Activated CD4-positive, alpha-beta T cell treated with anti-CD3 and anti-CD28 coated beads, Interleukin-2, amount 10 ng/mL, durations not matched to agents 7 days and 5 days (primary cell): ENCODE results near the gene ZNF90. TPM values are rescaled to one million over a fixed set of nuclear protein-coding genes. Genes with fewer than 3 reads are reported as not detected.
"Not testable (repeated sequence)": the region's sequence is repeated elsewhere in the genome, so short reads cannot be mapped to it uniquely, and the experiment has no call there.

Experiments
- CTCF ChIA-PET: fragments of 350-600 bp; sonication (Branson Sonifier 250); formaldehyde crosslinking; loops from one replicate; lab custom pipeline; 2021; ENCODE audit warnings: antibody characterized with exemption; lab: Charles Lee
- POLR2A ChIA-PET: fragments of 350-600 bp; sonication (Branson Sonifier 250); formaldehyde crosslinking; loops from one replicate; lab custom pipeline; 2021; ENCODE audit warnings: antibody characterized with exemption; lab: Charles Lee
- DNase-seq: peaks from one replicate; pipeline ENCODE4 v3.0.0-alpha.2; 2020
- H3K27ac Mint-ChIP-seq: one replicate; pipeline ENCODE4 v1.8.0; 2021; ENCODE audit warnings: mild to moderate bottlenecking, moderate library complexity, mixed read lengths
- H3K27me3 Mint-ChIP-seq: one replicate; pipeline ENCODE4 v1.8.0; 2021; ENCODE audit warnings: mixed read lengths
- H3K36me3 Mint-ChIP-seq: one replicate; pipeline ENCODE4 v1.8.0; 2021; ENCODE audit warnings: low read depth, mixed read lengths
- H3K4me1 Mint-ChIP-seq: one replicate; pipeline ENCODE4 v1.8.0; 2021; ENCODE audit warnings: mixed read lengths
- H3K4me3 Mint-ChIP-seq: one replicate; pipeline ENCODE4 v1.8.0; 2021; ENCODE audit warnings: mild to moderate bottlenecking, moderate library complexity, mixed read lengths
- H3K9me3 Mint-ChIP-seq: one replicate; pipeline ENCODE4 v1.8.0; 2021; ENCODE audit warnings: mixed read lengths
- total RNA-seq, 2 experiments: library from RNA; stranded (reverse); gene quantifications; one replicate each; pipeline ENCODE4 v1.2.3, GENCODE V29; 2021

ZNF90 gene
- total RNA-seq, 2 experiments from 2014 or later, result 11.0 to 12.3 TPM

DNA sequence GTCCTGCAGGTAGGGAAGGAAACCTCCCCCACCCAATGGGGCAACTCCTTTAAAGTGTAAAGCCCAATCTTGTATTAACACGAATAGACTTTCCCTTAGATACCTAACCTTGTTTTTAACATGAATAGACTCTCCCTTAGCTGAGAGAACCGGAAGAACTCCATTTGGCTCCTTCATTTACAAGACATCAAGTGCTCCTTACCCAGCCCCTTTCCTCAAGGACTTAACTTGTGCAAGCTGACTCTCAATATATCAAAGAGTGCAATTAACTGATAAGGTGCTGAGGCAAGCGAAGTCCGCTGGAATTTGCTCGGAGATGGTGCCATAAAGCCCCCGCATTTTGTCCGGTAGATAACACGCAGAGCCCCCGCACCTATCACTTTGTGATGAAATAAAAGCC, 9.9 kb upstream of the ZNF90 start:
- no peak overlapping the region for H3K27ac Mint-ChIP-seq
- H3K27me3 Mint-ChIP-seq, result peaks cover 3% of the 10 kb centered on the region
- CTCF ChIA-PET, result no interaction called here
- H3K9me3 Mint-ChIP-seq, result peaks cover 40% of the 10 kb centered on the region
- H3K4me1 Mint-ChIP-seq, result no peaks in the 10 kb centered on the region
- H3K4me3 Mint-ChIP-seq, result no peak overlapping the region
- DNase-seq, result no peak
- H3K36me3 Mint-ChIP-seq, result no peaks in the 10 kb centered on the region
- POLR2A ChIA-PET, result no interaction called here

DNA sequence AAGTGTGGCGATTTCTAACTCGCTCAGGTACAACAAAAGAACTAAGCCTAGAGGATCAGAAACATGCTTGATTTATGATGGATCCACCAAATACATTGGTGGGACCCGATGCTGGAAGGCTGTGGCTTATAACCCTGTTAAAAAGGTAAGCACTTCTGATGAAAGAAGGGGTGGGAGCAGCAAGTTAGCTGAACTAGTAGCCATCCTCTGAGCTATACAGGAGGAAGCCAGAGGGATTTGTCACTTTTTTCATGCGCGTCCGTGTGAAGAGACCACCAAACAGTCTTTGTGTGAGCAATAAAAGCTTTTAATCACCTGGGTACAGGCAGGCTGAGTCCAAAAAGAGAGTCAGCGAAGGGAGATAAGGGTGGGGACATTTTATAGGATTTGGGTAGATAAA, 9.2 kb upstream of the ZNF90 start:
- CTCF ChIA-PET, result not testable (repeated sequence)
- peaks cover 43% of the 10 kb centered on the region for H3K9me3 Mint-ChIP-seq

DNA sequence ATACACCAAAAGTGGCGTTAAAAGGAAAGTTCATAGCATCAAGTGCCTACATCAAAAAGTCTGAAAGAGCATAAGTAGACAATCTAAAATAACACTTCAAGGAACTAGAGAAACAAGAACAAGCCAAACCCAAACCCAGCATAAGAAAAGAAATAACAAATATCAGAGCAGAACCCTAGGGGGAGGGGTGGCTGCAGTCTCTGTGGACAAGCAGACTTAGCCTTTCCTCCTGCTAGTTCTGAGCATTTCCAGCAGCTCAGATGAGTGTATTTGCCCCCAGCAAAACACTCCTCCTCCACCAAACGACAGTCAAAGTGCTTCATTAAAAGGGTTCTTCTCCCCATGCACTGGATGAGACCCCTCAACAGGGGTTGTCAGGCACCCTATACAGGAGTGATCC, 7.1 kb upstream of the ZNF90 start:
- Mint-ChIP-seq H3K4me1 (no peaks in the 10 kb centered on the region), H3K27ac (no peak overlapping the region), H3K36me3 (no peaks in the 10 kb centered on the region), H3K4me3 (no peak overlapping the region), H3K27me3 (peaks cover 3% of the 10 kb centered on the region), H3K9me3 (peaks cover 46% of the 10 kb centered on the region)
- DNase-seq, result no peak
- ChIA-PET POLR2A (no interaction called here), CTCF (interaction anchor here (0.6 kb wide), 1 partner anchor 8 kb away, joined by 5 read pairs; no protein-coding TSS in a partner anchor)

More for the DNA sequence above, 9.2 kb upstream of the ZNF90 start:
- H3K4me3 Mint-ChIP-seq, H3K4me1 Mint-ChIP-seq, DNase-seq, H3K27me3 Mint-ChIP-seq, H3K27ac Mint-ChIP-seq, POLR2A ChIA-PET, H3K36me3 Mint-ChIP-seq: not testable (repeated sequence)

DNA sequence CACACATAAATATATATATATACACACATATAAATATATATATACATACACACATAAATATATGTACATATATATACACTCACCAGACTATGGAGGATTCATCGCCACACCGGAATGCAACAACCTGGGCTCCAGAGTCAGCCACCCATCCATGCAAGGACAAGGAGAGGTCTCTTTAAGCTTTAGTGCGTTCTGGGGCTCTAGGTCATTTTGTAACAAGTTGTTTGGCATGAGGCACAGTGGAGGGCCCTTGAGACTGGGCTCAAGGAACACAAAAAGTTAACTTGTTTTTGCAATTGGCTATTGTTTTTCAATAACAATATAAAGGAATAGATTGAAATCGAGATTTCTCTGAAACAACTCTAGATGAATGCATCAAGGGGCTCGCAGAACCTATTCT, 4.9 kb upstream of the ZNF90 start:
- Mint-ChIP-seq H3K27me3 (peaks cover 3% of the 10 kb centered on the region), H3K4me3 (no peak overlapping the region), H3K4me1 (peaks cover 4% of the 10 kb centered on the region), H3K27ac (no peak overlapping the region), H3K9me3 (peaks cover 35% of the 10 kb centered on the region), H3K36me3 (peaks cover 7% of the 10 kb centered on the region)
- ChIA-PET POLR2A (no interaction called here), CTCF (no interaction called here)
- DNase-seq, result no peak

DNA sequence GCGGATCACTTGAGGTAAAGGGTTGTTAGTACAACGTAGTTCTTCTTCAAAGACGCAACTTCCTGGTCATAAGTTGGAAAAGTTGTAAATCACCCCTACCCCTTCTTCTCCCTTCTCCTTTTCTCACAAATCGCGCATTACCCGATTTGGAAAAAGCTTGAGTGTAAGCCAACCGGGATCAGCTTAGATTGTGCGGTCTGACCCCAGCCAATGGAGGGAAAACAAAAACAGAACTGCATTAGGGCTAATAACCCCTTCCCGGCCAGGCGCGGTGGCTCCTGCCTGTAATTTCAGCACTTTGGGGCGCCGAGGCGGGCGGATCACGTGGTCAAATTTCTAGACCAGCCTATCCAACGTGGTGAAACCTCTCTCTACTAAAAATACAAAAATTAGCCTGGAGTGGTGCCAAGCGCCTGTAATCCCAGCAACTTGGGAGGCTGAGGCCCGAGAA, 806 bp downstream of the ZNF90 start:
- Mint-ChIP-seq H3K9me3 (peaks cover 35% of the 10 kb centered on the region), H3K36me3 (peaks cover 51% of the 10 kb centered on the region), H3K27ac (peak overlapping the region; percentile 85), H3K27me3 (no peaks in the 10 kb centered on the region), H3K4me3 (peak overlapping the region; percentile 89), H3K4me1 (peaks cover 19% of the 10 kb centered on the region)
- DNase-seq, result peak; percentile 24
- ChIA-PET CTCF (interaction anchor here (0.6 to 2.3 kb wide), 3 partner anchors 8 to 102 kb away, joined by 3 to 5 read pairs (median 5); partner anchors contain the start of gene ZNF682), POLR2A (no interaction called here)

DNA sequence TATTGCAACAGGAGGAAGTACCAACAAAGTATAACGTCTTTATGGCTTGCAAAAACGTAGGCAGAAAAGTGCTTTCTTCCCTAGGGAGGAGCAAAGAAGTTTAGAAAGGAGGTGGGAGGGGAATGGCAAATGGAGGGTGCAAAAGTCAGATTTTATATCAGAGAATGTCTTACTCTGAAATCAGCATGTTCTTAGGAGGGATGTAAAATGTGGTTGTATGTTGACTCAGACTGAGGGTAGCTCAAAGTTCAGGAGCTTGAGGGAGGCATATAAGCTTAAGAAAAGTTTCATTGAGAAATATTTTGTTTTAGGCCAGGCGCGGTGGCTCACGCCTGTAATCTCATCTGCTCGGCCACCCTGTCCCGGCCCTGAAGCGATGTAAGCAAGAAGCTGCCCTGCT, 1.7 kb downstream of the ZNF90 start:
- Mint-ChIP-seq H3K4me1 (peaks cover 19% of the 10 kb centered on the region), H3K9me3 (peaks cover 37% of the 10 kb centered on the region), H3K36me3 (peaks cover 56% of the 10 kb centered on the region), H3K27ac (no peak overlapping the region), H3K4me3 (peak overlapping the region; percentile 49), H3K27me3 (no peaks in the 10 kb centered on the region)
- CTCF ChIA-PET, result no interaction called here
- no peak for DNase-seq
- POLR2A ChIA-PET, result no interaction called here

DNA sequence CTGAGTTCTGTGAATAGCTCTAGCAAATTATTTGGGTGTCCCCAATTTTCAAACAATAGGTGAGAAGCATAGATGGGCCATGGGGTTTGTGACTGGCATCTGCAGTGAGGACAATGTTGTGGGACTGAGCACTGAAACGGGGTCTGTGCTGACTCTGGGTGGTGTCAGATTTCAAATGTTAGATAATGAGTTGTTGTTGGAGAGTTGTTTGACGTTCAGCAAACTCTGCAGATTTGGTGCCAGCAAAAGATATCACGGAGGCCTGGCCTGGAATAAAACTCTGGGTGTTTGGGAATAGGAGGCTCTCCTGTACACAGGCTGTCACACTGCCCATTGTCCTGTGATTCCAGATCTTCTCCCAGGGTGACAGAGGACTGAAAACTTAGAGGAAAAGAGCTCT, 2.9 kb downstream of the ZNF90 start:
- no peaks in the 10 kb centered on the region for H3K27me3 Mint-ChIP-seq
- H3K4me3 Mint-ChIP-seq, result no peak overlapping the region
- H3K4me1 Mint-ChIP-seq, result peaks cover 19% of the 10 kb centered on the region
- POLR2A ChIA-PET, result no interaction called here
- CTCF ChIA-PET, result interaction anchor here (0.6 kb wide), 1 partner anchor 9 kb away, joined by 4 read pairs; no protein-coding TSS in a partner anchor
- no peak for DNase-seq
- H3K27ac Mint-ChIP-seq, result no peak overlapping the region
- H3K9me3 Mint-ChIP-seq, result peaks cover 34% of the 10 kb centered on the region
- H3K36me3 Mint-ChIP-seq, result peaks cover 60% of the 10 kb centered on the region

DNA sequence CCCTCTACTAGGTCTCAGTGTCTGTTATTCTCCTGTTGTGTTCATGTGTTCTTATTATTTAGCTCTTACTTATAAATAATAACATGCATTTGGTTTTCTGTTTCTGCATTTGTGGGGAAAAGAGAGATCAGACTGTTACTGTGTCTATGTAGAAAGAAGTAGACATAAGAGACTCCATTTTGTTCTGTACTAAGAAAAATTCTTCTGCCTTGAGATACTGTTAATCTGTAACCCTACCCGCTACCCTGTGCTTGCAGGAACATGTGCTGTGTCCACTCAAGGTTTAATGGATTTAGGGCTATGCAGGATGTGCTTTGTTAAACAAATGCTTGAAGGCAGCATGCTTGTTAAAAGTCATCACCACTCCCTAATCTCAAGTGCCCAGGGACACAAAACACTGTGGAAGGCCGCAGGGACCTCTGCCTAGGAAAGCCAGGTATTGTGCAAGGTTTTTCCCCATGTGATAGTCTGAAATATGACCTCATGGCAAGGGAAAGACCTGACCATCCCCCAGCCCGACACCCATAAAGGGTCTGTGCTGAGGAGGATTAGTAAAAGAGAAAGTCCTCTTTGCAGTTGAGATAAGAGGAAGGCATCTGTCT, 4.5 kb downstream of the ZNF90 start:
- Mint-ChIP-seq H3K9me3 (peaks cover 40% of the 10 kb centered on the region), H3K36me3 (peaks cover 62% of the 10 kb centered on the region), H3K4me1 (peaks cover 19% of the 10 kb centered on the region)
- POLR2A ChIA-PET, DNase-seq, H3K27me3 Mint-ChIP-seq, H3K4me3 Mint-ChIP-seq, CTCF ChIA-PET, H3K27ac Mint-ChIP-seq: not testable (repeated sequence)

DNA sequence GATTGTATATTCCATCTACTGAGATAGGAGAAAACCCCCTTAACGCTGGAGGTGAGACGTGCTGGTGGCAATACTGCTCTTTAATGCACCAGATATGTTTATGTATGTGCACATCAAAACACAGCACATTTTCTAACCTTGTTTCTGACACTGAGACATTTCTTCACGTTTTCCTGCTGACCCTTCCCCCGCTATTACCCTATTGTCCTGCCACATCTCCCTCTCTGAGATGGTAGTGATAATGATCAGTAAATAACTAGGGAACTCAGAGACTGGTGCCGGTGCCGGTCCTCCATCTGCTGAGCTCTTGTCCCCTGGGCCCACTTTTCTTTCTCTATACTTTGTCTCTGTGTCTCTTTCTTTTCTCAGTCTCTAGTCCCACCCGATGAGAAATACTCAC, 5.1 kb downstream of the ZNF90 start:
- not testable (repeated sequence) for H3K27me3 Mint-ChIP-seq, H3K27ac Mint-ChIP-seq, DNase-seq, H3K4me3 Mint-ChIP-seq
- Mint-ChIP-seq H3K9me3 (peaks cover 43% of the 10 kb centered on the region), H3K36me3 (peaks cover 64% of the 10 kb centered on the region), H3K4me1 (peaks cover 16% of the 10 kb centered on the region)
- POLR2A ChIA-PET, result interaction anchor here (0.7 kb wide), 1 partner anchor 62 kb away, joined by 5 read pairs; no protein-coding TSS in a partner anchor
- CTCF ChIA-PET, result interaction anchor here (0.6 kb wide), 1 partner anchor 60 kb away, joined by 3 read pairs; no protein-coding TSS in a partner anchor

DNA sequence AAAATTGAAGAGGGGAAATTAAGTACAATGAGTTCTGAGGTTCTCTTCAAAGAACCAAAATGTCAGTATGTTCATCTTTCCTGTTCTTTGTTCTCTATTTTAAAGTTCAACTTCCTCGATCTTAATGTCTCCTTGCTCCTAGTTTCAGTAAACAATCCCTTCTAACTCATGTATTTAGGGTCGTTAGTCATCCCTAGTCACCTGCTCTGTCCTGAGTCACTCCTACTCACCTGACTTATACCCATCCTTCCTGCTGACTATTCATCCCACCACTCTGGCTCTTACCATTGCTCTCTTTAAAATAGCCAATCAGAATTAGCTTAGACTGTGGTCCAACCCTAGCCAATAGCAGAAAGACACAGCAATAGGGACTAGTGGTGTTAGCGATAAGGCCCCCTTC, 24.3 kb downstream of the ZNF90 start:
- Mint-ChIP-seq H3K36me3 (peaks cover 84% of the 10 kb centered on the region), H3K27me3 (no peaks in the 10 kb centered on the region), H3K9me3 (peaks cover 65% of the 10 kb centered on the region), H3K4me3 (no peak overlapping the region), H3K27ac (no peak overlapping the region), H3K4me1 (no peaks in the 10 kb centered on the region)
- ChIA-PET POLR2A (no interaction called here), CTCF (no interaction called here)
- no peak for DNase-seq

DNA sequence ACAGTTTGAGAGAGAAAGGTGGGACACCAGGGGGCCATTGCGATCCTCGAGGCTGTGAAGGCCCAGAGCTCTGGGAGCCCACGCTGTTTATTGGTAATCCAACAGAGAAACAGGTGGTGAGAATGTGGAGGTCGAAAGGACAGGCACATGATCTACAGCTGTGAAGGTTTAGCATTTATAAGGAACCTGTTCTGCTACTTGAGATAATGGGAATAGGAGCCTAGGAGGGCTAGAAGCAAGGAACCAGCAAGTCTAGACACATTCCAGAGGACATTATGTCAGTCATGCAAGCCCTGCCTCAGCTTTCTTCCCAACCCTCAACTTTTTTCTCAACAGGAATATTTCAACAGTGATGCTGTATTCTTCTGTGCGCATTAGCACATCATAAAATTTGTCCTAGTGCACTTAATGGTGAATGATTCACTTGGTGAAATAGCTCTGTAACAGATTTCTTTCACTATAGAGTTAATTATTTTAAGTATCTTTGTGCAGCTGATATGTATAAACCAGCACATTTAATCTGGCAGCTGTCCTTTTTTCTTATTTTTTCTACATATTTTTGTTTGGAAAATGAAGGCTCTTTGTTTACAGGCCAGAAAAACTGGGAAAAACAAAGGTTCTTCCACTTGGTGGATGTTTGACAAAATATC, 25.4 kb downstream of the ZNF90 start:
- Mint-ChIP-seq H3K4me1 (no peaks in the 10 kb centered on the region), H3K27me3 (no peaks in the 10 kb centered on the region), H3K9me3 (peaks cover 59% of the 10 kb centered on the region), H3K4me3 (no peak overlapping the region), H3K27ac (no peak overlapping the region), H3K36me3 (peaks cover 81% of the 10 kb centered on the region)
- no peak for DNase-seq
- POLR2A ChIA-PET, result no interaction called here
- CTCF ChIA-PET, result no interaction called here

DNA sequence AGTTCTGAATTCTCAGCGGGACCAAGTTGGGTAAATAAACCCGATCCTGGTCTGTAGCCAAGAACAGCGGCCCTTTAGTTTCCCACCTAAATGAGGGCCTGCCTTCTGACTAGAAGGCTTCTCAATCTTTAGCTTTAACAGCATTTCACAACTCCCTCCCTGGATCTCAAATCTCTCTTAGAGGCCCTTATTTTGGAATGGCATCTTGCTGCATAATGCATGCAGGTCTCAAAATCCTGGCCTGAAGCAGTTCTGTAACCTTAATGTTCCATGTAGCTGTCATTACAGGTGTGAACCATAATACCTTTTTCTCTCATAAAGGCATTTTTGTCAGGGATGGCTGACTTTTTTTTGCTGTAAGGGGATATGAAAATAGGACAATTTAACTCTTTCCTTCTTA, 29.5 kb downstream of the ZNF90 start:
- DNase-seq, result no peak
- no peaks in the 10 kb centered on the region for H3K27me3 Mint-ChIP-seq
- CTCF ChIA-PET, result no interaction called here
- no peak overlapping the region for H3K4me3 Mint-ChIP-seq
- no peak overlapping the region for H3K27ac Mint-ChIP-seq
- POLR2A ChIA-PET, result no interaction called here
- no peaks in the 10 kb centered on the region for H3K4me1 Mint-ChIP-seq
- peaks cover 43% of the 10 kb centered on the region for H3K9me3 Mint-ChIP-seq
- peaks cover 67% of the 10 kb centered on the region for H3K36me3 Mint-ChIP-seq

DNA sequence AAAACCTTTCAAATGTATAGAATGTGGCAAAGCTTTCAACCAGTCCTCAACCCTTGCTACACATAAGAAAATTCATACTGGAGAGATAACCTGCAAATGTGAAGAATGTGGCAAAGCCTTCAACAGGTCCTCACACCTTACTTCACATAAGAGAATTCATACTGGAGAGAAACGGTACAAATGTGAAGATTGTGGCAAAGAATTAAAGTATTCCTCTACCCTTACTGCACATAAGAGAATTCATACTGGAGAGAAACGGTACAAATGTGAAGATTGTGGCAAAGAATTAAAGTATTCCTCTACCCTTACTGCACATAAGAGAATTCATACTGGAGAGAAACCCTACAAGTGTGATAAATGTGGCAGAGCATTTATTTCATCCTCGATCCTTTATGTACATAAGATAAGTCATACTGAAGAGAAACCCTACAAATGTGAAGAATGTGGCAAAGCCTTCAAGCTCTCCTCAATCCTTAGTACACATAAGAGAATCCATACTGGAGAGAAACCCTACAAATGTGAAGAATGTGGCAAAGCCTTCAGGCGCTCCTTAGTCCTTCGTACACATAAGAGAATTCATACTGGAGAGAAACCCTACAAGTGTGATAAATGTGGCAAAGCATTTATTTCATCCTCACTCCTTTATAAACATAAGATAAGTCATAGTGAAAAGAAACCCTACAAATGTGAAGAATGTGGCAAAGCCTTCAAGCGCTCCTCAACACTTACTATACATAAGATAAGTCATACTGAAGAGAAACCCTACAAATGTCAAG, 40.5 kb downstream of the ZNF90 start:
- H3K4me3 Mint-ChIP-seq, H3K27ac Mint-ChIP-seq, CTCF ChIA-PET, H3K27me3 Mint-ChIP-seq, H3K4me1 Mint-ChIP-seq, POLR2A ChIA-PET, DNase-seq: not testable (repeated sequence)
- peaks cover 55% of the 10 kb centered on the region for H3K36me3 Mint-ChIP-seq
- peaks cover 49% of the 10 kb centered on the region for H3K9me3 Mint-ChIP-seq
